ENCODE data around the gene IL23R.

DNA sequence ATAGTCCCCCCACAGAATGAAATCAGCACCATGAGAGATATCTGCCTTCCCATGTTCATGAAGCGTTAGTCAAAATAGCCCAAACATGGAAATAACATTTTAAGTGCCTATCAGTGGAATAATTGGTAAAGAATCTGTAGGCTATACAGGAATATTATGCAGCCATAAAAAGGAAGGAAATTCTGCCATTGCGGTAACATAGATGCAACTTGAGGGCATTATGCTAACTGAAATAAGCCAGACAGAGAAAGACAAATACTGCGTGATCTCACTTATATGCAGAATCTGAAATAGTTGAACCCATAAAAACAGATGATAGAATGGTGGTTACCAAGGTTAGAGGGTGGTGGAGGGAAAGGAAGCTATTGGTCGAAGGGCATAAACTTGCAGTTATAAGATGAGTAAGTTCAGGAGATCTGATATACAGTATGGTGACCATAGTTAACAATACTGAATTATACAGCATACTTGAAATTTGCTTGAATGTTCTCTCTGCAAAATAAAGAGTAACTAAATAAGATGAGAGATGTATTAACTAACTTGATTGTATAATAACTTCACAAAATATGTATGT lies 699 bp upstream of the IL23R start:
- TF ChIP-seq, protein P1, sequence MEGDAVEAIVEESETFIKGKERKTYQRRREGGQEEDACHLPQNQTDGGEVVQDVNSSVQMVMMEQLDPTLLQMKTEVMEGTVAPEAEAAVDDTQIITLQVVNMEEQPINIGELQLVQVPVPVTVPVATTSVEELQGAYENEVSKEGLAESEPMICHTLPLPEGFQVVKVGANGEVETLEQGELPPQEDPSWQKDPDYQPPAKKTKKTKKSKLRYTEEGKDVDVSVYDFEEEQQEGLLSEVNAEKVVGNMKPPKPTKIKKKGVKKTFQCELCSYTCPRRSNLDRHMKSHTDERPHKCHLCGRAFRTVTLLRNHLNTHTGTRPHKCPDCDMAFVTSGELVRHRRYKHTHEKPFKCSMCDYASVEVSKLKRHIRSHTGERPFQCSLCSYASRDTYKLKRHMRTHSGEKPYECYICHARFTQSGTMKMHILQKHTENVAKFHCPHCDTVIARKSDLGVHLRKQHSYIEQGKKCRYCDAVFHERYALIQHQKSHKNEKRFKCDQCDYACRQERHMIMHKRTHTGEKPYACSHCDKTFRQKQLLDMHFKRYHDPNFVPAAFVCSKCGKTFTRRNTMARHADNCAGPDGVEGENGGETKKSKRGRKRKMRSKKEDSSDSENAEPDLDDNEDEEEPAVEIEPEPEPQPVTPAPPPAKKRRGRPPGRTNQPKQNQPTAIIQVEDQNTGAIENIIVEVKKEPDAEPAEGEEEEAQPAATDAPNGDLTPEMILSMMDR (IDR thresholded peaks at IDR 0.05): no peak
- TF ChIP-seq POLR2A (IDR thresholded peaks at IDR 0.05) (no peak), POLR2AphosphoS5 (IDR thresholded peaks at IDR 0.05) (no peak)
